NCI-H1930 (cell line): ENCODE data around the gene HOXD10.
A peak's percentile ranks its signal among the peaks of the same experiment; 100 is the strongest.

Experiments
- DNase-seq, 2 experiments: peaks; one replicate each; lab custom pipeline; 2025; lab: John Stamatoyannopoulos, UW

Gene HOXD10

GRCh38 chr2:176123411-176124109 lies 7.0 kb downstream of the HOXD10 start:
- no peak for DNase-seq

DNA sequence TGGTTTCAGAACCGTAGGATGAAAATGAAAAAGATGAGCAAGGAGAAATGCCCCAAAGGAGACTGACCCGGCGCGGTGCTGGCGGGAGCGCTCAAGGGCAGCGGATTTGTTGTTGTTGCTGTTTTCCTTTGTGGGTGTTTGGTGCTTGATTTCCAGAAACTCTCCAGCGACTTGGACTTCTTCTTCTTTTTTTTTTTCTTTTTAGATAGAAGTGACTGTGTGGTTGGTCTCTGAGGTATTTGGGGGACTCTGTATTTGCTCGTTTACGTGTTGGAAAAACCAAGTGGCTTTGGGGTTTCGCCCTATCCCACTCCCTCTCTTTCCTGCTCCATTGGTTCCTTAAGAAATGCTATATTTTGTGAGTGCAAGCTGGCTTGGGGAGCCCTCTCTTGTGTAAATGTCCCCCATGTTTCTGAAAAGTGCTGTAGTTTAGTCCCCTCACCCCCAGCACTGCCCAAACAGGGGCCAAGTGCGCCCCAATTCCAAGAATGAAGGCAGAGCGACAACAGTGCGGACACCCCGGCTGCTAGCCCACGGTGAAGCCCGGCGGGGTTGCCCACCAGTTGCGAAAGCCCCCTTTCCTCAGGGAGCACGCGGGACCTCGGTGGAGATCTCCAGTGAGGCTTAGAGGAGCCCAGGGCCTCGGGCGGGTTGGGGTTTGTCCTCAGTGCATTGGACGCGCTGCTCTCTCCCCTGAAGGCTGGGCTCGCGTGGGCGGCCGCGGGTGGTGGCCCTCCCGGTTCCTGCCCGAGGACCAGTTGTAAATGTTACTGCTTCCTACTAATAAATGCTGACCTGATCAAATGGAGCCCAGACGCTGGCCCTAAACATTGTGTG lies 7.8 kb downstream of the HOXD10 start:
- no peak for DNase-seq

- no peak for DNase-seq
These were observed 8.6 kb downstream of the HOXD10 start for GRCh38 chr2:176124947-176125771.

- DNase-seq, result peak in 1 of 2 experiments; percentile 54
These were observed 9.1 kb downstream of the HOXD10 start for GRCh38 chr2:176125772-176126054.

GRCh38 chr2:176126929-176127773 lies 10.6 kb downstream of the HOXD10 start:
- peak; percentile 47 to 84 for DNase-seq

- DNase-seq, result no peak
These were observed 11.1 kb downstream of the HOXD10 start for GRCh38 chr2:176127774-176128072.

GRCh38 chr2:176128172-176128981 lies 11.8 kb downstream of the HOXD10 start:
- DNase-seq, result peak in 1 of 2 experiments; percentile 37

DNA sequence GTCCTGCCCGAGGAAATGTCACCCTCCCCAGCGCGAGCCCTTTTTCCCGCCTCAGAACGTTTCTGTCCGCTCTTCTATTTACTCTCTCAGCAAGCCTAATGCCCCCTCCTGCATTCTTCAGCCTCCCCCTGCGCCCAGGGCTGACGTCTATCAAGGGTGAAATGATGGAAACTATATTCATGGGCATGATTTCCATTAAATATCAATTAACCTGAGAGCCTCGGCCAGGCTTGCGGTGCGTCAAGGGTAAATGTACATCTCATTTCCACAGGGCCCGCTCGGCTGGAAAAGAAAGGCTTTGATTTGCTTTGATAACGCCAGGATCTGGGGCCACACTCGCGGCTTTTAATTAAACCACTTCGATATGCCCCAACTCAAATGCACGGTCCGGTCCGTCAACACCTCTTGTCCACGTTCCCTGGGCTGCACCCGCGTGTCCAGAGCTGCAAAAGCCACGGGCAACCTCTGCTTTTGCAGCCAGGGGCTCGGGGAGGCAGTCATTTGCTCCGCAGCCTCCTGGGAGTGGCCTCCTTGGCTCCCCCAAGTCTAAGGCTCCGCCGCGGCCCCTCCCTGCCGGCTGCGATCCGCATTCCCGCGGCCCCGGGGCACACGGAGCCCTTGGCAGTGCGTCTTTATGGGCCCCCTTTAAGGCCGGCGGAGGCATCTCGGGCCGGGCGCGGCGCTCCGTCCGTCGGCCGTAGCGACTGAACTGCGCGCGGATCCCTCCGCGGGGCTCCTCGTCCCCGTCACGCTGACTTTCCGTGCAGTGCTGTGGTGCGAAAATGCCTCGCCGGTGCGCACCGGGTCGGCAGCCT lies 12.6 kb downstream of the HOXD10 start, which contains the start of gene HOXD8:
TSS of gene HOXD8 (plus strand) at position 724 of the 815 bp plus-strand sequence. CDS start 662 bp downstream, outside the sequence.
- peak; percentile 65 to 81 for DNase-seq

DNA sequence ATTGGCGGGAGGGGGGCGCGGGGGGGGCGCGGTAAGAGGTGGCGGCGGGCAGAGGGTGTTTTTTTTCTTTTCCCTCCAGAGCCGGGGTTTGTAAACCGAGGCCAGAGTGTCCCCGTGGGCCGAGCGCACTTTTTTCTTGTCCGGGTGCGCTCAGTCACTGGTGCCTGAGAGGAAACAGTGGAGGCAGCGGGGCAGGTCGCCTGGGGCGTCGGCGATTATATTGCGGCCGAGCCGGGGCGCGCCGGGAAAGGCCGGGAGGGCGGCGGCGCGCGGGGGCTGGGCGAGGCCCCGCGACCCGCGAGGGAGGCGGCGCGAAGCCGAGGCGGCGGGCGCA lies 13.2 kb downstream of the HOXD10 start:
- DNase-seq, result no peak

GRCh38 chr2:176130147-176130956 lies 13.8 kb downstream of the HOXD10 start:
- DNase-seq, result peak; percentile 21 to 54

- no peak for DNase-seq
These were observed 14.6 kb downstream of the HOXD10 start for GRCh38 chr2:176130957-176131847.

GRCh38 chr2:176131848-176132158 lies 15.2 kb downstream of the HOXD10 start:
- no peak for DNase-seq

DNA sequence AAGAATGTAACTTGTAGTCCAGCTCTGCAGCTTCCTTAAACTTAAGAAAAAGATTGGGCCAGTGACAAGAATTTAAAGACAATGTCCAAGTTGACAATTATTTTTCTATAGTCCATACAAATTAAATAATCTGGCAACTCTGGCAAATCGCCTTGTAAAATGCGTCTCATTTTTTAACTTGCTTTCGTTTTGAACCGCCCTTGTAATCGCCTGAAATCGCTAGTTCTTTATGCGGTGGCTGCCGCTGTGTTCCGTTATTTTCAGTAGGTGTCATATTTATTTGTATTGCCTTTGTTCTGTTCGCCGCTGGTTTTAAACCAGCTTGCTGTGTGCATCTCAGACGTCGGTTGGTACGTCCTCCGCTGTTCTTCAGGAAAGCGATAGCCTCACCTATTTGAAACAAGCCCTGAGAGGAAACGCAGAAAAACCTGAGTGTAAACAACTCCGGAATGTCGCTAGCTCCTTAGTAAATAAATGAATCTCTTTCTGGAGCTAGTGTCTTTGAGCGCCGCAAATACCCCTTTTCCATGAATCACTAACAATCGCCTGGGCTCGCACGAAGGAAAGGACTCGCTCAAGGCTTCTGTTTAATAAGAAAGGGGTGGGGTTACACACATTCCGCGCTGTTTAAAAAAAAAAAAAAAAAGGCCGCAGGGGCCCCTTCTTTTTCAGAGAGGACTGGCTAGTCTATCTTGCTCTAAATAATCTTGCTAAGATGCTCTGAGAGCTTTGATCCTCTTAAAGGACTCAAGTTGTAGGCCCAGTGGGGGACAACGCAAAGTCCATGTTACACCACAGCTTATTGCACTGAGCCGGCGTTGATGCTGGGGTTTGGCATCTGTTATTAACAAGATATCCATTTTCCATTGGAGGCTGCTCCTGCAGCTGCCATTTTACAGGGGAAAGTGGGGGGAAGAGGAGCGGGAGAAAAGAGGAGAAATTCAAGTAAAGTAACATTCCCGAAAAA lies 15.9 kb downstream of the HOXD10 start:
- peak; percentile 34 to 66 for DNase-seq

DNA sequence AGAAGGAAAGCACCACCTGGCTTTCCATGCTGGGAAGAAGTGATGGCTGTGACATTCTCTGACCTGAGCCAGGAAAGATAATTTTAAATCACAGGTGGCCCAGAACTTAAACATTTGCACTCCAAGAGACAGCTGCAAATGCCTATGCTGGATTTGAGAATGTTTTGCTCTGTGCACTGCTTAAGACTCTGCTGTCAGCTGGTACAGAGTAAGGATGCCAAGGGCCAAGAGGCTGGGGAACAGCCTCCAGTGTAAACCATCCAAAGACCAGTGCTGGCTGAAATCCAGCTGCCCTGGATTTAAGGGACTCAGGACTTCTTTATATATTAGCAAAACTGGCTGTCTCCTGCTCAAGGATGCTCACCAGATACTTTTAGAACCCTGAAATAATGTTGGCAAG lies 16.8 kb downstream of the HOXD10 start:
- DNase-seq, result no peak

DNA sequence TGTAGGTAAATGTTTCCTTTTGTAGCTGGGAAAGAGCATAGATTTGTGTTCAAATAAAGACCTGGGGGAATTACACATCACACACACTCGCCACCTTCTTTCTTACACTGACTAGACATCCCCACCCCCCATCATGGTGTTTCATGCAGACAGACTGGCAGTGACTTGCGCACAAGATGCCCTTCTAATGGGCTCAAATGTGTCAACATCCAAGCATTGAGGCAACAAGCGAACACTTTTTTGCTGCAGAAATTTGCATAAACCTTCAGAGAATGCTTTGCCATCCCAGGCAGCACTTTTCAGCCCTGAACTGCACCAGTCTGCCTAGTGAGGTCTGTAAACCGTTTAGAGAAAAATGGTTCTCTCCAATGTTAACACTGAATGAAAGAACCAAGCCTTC lies 17.5 kb downstream of the HOXD10 start:
- peak in 1 of 2 experiments; percentile 18 for DNase-seq

GRCh38 chr2:176135035-176135440 lies 18.5 kb downstream of the HOXD10 start:
- peak in 1 of 2 experiments; percentile 77 for DNase-seq
